ENCODE measurements around the gene ASB18.
"Not testable (repeated sequence)": the region's sequence is repeated elsewhere in the genome, so short reads cannot be mapped to it uniquely, and the experiment has no call there.

Gene ASB18

DNA sequence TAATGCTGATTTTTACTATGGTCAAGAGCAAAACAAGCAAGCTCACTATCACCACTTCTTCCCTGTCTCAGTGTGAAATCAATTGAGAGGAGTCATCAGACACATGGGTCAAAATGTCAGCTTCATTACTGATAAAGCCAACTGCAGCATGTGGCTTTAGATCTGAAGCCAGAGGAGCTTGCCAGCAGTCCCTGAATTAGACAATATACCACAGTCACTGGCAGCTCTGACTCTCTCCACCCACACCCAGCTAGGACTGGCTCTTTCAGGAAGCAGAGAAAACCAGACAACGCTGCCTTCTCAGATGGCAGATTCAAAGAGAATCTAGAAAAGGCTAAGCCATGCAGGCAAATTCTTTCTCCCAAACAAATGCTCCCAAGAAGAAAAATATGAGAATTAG lies 20.0 kb upstream of the ASB18 start:
- no peak for DNase-seq

DNA sequence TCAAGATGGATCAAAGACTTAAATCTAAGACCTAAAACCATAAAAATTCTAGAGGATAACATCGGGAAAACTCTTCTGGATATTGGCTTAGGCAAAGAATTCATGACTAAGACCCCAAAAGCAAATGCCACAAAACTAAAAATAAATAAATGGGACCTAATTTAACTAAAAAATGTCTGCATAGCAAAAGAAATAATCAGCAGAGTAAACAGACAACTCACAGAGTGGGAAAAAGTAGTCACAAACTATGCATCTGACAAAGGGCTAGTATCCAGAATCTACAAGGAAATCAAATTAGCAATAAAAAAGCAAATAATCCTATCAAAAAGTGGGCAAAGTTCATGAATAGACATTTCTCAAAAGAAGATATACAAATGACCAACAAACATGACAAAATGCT lies 18.2 kb upstream of the ASB18 start:
- no peak for DNase-seq

DNA sequence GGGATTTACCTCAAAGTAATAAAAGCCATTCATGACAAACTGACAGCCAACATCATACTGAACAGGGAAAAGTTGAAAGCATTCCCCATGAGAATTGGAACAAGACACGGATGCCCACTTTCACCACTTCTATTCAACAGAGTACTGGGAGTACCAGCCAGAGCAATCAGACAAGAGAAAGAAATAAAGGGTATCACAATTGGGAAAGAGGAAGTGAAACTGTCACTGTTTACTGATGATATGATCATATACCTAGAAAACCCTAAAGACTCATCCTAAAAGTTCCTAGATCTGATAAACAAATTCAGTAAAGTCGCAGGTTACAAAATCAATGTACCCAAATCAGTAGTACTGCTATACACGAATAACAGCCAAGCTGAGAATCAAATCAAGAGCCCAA lies 17.2 kb upstream of the ASB18 start:
- DNase-seq, result no peak

DNA sequence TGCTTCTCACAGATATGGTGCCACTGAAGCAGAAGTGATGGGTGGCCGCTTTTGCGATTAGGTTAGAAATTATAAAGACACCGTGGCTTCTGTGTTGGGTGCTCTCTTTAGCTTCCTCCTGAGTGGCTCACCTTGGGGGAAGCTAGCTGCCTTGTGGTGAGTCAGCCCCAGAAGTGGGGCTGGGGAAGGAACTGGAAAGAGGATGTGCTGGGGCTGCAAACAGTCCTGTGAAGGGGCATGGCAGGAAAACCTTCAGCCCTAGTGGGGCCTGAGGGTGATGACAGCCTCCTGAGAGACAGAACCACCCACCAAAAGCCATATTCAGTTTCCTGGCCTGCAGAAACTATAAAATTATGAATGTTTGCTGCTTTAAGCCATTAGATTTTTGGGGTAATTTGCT lies 8.9 kb upstream of the ASB18 start:
- DNase-seq, result no peak

DNA sequence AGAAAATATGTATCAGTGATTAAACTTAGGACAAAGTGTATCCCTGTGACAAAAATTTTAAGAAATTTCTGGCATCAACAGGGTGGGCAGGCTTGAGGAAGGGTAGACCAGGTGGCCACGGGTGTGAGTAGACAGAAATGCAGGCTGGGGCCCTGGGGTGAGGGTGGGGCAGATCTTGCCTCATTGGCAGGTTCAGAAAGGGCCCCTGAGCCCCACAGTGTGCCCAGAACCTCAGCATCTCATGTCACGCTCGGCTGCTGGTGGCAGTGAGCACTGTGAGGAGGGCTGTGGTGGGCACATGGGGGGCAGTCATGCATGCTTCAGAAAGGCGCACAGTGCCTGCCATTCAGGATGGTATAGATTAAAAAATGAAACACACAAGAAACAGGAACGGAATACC lies 7.6 kb upstream of the ASB18 start:
- no peak for DNase-seq

DNA sequence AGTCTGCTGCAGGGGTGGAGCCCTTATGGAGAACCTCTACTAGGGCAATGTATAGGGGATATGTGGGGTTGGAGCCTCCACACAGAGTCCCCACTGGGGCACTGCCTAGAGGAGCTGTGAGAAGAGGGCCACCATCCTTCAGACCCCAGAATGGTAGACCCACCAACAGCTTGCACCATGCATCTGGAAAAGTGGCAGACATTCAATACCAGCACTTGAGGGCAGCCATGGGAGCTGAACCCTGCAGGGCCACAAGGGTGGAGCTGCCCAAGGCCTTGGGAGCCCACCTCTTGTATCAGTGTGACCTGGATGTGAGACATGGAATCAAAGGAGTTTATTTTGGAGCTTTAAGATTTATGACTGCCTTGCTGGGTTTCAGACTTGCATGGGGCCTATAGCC lies 5.7 kb upstream of the ASB18 start:
- not testable (repeated sequence) for DNase-seq

DNA sequence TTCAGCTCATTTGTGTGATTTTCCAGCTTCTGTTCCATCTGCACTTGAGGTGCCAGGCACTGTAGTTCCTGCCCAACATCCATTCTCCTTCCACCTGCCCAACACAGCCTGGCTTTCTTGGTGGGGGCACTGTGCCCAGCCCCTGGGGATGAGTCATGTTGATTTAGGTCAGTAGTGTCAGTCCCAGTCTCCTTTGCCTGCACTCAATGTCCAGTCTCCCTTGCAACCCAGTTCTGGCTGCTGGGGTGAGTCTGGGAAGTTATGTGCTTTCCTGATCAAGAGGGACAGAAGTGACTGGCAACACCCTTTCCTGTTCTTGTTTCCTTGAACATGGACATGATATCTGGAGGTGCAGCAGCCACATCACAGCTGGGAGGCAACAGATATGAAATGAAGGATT lies 1.5 kb upstream of the ASB18 start:
- no peak for DNase-seq

DNA sequence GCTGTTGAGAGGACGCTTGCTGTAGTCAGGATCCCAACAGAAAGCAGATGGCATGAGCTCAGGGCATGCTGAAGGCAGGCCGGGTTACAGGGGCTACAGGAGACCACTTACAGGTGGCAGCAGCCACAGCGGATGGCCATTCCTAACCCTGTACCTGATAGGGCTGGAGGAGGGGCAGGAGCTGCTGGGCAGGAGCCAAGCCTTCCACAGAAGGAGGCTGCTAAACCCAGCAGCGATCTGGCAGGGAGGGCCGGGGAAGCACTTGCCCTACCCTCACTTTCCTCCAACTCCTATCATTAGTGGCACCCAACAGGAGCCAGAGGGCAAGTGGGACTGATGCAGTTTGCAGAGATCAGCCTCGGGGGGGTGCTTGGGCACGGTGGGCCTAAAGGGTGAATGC lies 2.0 kb downstream of the ASB18 start:
- no peak for DNase-seq

DNA sequence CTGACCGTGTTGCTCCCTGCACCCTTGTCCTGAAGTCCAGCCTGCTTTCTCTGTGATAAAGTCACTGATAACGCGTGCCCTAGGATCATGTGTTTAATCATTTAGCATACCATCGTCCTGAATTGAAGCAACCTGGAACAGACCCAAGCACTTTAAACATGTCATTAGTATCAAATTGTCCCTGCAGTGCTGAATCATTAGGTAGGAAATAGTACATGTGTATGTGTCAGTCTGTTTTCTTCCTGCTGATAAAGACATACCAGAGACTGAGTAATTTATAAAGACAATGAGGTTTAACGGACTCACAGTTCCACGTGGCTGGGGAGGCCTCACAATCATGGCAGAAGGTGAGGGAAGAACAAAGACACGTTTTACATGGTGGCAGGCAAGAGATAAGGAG lies 2.8 kb downstream of the ASB18 start:
- no peak for DNase-seq

DNA sequence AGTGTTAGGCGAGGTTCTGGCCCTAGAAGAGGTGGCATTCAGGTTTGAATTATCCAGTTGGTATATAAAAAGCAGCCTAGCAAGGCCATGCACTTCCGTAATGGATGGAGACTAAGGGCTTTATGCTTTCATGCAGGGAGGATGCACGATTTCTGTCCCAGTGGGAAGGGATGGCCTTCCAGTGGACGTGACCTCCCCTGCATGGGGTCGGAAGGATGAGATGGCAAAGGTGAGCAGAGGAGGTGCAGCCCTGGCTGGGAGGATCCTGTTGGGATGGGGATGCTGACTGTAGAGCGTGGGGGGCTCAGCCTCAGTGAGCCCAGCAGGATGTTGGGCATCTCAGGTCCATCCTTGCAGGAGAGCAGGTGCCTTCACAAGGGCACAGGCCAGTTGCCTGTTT lies 4.8 kb downstream of the ASB18 start:
- no peak for DNase-seq

DNA sequence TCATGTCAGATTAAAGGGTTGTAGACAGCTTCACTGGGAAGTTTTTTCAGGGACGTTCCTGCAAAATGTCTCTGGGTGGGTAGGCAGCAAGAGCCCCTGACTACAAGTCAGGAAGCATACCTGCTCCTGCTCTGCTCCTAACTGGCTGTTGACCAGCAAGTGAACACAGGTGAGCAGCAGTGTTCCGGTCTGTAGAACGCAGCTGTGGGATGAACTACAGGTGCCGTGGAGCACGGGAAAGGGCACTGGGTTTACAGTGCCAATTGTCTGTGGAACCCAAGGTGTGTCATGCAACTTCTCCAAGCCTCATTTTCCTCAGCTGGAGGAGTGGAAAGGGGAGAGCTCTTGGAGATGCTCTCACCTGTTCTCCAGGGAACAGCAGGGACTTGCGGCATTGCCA lies 6.6 kb downstream of the ASB18 start:
- DNase-seq, result peak in 1 of 2 experiments; percentile 18

DNA sequence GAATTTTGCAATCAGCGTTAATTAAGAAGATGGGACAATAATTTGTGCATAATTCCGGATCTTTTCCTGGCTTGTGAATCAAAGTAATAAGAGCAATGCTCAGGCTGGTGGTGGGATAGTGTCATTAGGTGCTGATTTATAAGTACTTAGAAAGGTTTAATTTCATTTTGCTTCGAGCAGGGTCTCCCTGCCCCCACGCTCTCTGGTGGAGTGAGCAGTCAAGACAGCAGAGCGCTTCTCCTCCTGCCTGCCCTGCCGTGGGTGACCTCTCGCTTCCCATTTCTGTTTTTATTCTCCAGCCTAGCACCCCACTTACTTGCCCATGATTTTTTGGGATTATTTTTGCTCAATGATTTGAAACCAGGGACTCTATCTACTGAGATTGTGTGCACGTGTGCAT lies 7.1 kb downstream of the ASB18 start:
- DNase-seq, result no peak

DNA sequence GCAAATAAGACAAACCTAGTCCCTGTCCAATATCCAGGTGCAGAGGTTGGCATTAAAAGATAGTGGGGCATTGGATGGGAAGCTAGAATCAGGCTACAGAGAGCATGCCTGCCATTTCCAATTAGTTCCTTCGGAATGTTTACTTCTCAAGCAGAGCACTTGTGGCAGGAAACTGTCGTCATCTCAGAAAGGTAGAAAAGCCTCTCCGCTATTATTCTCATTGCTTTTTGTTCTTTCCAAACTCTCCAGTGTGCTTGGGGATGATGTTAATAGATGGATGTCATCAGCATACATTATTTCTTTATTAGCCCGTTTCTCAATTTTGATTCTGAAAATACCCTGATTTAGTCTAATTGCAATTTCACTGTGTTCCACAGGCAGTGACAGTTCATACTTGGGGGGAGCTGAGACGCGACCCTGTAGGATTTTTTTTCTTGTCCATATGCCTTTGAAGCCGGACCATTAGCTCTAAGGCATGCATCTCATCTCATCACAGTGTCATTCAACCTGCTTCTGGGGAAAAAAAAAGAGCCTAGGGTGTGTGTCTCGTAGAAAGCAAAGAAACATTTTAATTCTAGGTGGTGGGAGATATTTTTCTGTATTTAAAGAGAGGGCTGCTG lies 7.7 kb downstream of the ASB18 start:
- DNase-seq, result no peak

DNA sequence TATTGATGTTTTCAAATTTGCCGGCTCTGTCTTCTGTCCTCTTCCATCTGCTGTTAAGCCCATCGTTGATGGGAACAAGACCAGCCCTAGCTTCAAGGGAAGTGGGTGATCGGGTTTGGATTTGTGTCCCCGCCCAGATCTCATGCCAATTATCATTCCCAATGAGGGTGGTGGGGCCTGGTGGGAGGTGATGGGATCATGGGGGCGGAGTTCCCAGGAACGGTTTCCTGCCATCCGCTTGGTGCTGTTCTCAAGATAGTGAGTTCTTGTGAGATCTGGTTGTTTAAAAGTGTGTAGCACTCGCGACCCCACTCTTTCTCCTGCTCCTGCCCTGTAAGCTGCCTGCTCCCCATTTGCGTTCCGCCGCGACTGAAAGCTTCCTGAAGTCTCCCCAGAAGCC lies 9.5 kb downstream of the ASB18 start:
- no peak for DNase-seq

DNA sequence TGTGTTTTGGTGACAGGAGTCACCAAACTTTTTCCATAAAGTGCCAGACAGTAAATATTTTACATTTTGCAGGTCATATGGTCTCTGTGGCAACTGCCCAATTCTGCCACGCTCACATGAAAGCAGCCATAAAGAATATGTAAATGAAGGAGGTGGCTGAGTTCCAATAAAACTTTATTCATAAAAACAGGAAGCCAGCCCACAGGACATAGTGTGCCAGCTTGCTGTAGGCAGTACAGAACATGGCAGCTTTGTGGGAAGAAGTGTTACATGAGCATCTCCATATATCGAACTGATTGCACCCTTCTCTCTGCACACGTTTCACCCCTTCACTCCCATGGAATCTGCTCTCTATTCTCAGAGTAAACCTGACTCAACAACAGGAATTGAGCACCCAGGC lies 10.2 kb downstream of the ASB18 start:
- DNase-seq, result peak in 1 of 2 experiments; percentile 17

DNA sequence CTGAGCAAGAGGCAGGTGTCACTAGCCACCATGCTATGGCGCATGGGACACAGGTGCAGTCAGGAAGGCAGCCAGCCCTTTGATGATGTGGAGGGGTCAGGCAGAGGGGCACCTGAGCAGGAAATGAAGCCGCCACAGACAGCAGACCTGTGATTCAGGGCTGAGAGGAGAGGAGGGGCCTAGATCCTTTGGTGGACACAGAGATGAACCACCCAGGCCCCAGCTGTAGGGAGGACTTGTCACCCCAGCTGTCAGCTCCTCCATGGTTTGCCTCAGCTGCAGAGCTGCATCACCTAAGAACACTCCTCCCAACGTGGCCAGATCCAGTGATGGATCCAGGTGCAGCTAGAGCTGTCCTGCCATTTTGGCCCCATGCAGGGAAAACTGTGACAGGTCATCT lies 11.6 kb downstream of the ASB18 start:
- DNase-seq, result no peak

DNA sequence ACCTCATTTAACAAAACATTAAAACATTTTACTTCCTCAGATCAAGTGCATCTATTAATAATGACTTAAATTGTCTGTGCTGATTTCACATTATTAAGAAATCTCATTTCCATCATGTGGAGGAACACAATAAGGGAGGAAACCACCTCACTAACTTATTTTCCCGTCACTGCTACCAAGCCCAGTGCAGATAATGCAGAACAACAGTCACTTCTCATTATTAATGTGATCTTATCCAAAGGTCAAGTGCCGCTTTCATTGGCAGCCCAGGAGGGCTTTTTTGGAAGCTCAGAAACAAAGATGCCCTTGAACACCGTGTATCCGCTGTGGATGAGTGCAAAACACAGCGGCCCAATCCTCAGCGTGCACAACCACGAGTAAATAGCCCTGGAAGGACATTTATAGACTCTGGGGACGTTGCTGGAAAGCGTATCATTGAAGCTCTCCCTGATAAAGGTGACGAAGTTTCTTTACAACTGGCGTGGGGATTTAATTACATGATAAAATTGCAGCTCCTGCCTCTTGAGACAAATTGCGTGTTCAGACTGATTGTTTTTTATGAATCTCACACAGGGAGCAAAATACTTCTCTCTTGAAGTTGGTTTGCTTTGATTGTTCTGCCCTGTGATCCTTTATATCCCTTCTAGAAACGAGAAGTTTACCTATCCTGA lies 13.2 kb downstream of the ASB18 start:
- no peak for DNase-seq

DNA sequence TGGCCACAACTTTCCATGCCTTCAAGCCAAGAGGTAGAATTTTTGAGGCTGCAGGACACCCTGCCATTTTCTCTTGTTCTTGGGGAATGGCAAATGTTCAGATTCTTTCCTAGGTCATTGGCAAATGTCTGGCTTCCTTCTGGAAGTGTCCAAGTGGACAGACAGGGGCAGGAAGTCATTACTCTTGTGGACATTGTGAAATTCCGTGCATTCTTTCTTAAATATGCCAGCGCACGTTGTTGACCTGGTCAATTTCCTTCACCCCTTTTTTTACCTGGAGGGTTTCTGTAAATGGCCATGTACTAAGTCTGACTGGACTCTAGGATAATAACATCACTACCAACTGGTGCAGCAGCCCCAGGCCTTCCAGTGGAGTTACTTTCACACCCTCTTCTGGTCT lies 13.9 kb downstream of the ASB18 start:
- no peak for DNase-seq

DNA sequence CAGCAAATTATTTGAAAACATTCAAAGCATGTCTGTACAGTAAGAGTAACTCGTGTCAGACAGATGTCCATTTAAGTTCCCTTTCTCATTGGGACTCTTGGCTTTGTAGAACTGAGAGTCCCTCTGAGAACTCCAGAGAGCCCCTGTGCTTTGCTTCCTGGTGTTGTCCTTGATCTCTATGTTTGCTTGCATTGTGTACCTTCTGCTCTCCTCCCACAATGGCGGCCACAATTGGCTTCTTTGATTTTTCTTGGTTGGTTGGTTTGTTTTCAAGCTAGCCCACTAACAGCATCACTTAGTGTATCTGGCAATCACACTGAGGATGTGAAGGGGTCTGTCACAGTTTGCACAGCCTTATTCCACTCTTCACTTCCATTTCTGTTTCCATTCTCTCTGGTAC lies 15.1 kb downstream of the ASB18 start:
- no peak for DNase-seq

DNA sequence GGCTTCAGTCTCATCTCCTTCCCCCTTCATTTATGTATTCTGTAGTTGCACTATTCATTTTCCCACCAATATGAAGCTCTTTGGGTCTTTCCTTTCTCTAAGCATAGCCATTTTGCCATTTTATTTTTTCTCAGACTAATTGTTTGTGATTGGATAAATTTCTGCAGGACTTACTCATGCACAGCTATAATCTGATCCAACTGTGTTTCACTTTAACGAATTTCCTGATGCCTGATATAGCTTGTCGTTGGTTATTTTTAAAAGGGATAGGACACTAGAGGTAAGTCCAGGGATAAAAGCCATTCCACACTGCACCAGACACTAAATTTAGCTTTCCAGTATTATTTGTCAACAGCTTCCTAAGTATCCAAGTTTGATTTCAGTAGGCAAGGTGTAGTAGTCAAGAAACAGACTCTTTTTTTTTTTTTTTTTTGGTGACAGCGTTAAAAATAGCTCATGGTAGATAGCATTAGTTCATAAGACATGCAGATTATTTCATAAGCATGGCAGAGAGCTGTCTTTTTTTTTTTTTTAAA lies 17.4 kb downstream of the ASB18 start:
- DNase-seq, result no peak

DNA sequence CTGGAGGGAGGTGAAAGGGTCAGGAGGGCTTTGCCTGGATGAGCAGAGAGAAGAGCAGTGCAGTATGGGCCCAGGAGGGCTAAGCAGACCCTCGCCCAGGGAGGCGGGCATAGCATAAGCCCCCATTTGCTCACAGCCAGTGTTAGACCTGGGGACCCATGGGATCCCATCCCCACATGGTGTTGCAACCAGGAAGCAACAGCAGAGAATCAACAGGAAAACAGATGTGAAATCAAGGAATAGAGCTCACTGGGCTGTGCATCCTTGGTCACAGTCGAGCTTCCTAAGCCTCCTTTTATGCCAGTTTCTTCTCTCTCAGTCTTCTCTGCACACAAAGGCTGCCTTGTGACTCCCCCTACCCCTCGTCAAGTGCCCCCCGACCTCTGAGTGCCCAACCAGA lies 19.9 kb downstream of the ASB18 start:
- no peak for DNase-seq

DNA sequence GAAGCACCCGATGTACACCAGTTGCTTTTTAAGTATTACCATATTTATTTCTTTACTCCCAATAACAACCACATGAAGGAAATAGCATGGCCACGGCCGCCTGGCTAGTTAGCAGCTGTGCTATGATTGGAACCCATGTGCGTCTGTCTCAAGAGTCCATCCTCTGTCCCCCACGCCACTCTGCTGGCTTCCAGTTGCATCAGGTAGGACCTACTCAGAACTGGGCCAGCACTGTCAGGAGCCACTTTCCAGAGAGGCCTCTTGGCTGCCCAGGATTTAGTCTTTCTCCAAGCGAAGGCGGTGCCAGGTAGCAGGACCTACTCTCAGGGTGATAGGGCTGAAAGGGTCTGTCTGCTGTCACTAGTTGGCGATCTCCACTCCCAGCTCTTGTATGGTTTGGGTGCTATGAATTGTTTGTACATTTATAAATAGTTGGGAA lies 22.1 kb downstream of the ASB18 start:
- DNase-seq, result no peak

DNA sequence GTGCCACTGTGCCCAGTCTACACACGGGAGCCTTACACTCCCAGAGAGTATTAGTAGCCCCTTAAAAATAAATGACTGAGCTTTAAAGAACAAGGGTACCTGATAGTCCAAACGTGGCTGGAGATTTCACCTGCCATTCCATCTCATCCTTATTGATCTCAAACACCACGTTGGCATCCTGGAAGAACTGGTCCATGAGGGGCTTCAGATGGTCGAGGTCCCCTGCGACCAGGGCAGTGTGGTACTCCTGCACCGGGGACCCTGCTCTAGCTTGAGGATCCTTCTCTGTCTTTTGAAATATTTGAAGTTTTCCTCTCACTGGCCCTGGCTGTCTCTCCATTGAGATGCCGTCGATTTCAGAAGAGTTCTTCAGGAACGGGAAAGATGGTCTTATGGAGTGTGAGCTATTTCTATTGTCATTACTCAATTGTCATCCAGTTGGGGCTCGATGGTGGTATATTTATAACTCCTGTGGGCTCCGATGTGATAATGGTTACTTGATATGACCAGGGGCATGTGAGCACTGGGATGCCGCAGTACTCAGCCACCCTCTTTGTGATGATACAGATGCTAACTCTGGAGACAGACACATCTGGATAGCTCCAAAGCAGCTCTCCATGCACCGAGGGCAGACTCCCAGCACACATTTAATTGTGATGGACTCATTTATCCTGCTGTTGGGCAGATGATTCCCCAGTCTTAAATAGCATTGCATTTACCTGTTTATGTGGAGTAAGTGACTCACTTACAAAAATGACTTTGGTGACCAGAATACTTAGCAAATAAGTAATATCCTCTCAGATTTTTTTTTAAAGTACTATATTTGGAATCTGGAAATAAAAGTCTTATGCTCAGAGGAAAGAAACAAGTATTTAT lies 22.8 kb downstream of the ASB18 start:
- no peak for DNase-seq

Data from NCI-H526 (cell line).